ENCODE data around the gene THBS4.
A peak's percentile ranks its signal among the peaks of the same experiment; 100 is the strongest.

The THBS4 gene

DNA sequence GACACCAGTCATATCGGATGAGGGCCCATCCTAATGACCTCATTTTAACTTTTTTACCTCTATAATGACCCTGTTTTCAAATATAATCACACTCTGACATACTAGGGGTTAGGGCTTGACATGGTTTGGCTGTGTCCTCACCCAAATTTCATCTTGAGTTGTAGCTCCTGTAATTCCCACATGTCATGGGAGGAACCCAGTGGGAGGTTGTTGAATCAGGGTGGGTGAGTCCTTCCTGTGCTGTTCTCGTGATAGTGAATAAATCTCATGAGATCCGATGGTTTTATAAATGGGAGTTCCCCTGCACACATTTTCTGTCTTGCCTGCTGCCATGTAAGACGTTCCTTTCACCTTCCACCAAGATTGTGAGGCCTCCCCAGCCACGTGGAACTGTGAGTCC lies 71.8 kb downstream of the THBS4 start:
- ChIA-PET CTCF (interaction anchor here (0.7 kb wide), 1 partner anchor 578 kb away, joined by 4 read pairs; no protein-coding TSS in a partner anchor), POLR2A (no interaction called here)
- no peak overlapping the region for H3K27ac ChIP-seq (ENCODE audit: extremely low read depth, low read depth, low read length)
- TF ChIP-seq ZNF561 (tag by site-specific recombination; IDR thresholded peaks at IDR 0.05; ENCODE audit: borderline replicate concordance): no peak
- no peak for TF ChIP-seq ZNF660 (tag by site-specific recombination; IDR thresholded peaks at IDR 0.05)
- TF ChIP-seq ZNF596 (tag by site-specific recombination; IDR thresholded peaks at IDR 0.05): no peak
- TF ChIP-seq, protein P1, sequence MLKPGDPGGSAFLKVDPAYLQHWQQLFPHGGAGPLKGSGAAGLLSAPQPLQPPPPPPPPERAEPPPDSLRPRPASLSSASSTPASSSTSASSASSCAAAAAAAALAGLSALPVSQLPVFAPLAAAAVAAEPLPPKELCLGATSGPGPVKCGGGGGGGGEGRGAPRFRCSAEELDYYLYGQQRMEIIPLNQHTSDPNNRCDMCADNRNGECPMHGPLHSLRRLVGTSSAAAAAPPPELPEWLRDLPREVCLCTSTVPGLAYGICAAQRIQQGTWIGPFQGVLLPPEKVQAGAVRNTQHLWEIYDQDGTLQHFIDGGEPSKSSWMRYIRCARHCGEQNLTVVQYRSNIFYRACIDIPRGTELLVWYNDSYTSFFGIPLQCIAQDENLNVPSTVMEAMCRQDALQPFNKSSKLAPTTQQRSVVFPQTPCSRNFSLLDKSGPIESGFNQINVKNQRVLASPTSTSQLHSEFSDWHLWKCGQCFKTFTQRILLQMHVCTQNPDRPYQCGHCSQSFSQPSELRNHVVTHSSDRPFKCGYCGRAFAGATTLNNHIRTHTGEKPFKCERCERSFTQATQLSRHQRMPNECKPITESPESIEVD (tag by site-specific recombination; IDR thresholded peaks at IDR 0.05): no peak
- TF ChIP-seq, protein P2, sequence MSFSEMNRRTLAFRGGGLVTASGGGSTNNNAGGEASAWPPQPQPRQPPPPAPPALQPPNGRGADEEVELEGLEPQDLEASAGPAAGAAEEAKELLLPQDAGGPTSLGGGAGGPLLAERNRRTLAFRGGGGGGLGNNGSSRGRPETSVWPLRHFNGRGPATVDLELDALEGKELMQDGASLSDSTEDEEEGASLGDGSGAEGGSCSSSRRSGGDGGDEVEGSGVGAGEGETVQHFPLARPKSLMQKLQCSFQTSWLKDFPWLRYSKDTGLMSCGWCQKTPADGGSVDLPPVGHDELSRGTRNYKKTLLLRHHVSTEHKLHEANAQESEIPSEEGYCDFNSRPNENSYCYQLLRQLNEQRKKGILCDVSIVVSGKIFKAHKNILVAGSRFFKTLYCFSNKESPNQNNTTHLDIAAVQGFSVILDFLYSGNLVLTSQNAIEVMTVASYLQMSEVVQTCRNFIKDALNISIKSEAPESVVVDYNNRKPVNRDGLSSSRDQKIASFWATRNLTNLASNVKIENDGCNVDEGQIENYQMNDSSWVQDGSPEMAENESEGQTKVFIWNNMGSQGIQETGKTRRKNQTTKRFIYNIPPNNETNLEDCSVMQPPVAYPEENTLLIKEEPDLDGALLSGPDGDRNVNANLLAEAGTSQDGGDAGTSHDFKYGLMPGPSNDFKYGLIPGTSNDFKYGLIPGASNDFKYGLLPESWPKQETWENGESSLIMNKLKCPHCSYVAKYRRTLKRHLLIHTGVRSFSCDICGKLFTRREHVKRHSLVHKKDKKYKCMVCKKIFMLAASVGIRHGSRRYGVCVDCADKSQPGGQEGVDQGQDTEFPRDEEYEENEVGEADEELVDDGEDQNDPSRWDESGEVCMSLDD (tag by site-specific recombination; IDR thresholded peaks at IDR 0.05): no peak
- TF ChIP-seq KLF7 (tag by site-specific recombination; IDR thresholded peaks at IDR 0.05; ENCODE audit: borderline replicate concordance): no peak
- no peak for TF ChIP-seq SP3 (tag by site-specific recombination; IDR thresholded peaks at IDR 0.05)
- TF ChIP-seq MYNN (tag by site-specific recombination; IDR thresholded peaks at IDR 0.05; ENCODE audit: borderline replicate concordance): no peak
- no peak for TF ChIP-seq ZBTB48 (tag by site-specific recombination; IDR thresholded peaks at IDR 0.05)
- TF ChIP-seq, protein P3, sequence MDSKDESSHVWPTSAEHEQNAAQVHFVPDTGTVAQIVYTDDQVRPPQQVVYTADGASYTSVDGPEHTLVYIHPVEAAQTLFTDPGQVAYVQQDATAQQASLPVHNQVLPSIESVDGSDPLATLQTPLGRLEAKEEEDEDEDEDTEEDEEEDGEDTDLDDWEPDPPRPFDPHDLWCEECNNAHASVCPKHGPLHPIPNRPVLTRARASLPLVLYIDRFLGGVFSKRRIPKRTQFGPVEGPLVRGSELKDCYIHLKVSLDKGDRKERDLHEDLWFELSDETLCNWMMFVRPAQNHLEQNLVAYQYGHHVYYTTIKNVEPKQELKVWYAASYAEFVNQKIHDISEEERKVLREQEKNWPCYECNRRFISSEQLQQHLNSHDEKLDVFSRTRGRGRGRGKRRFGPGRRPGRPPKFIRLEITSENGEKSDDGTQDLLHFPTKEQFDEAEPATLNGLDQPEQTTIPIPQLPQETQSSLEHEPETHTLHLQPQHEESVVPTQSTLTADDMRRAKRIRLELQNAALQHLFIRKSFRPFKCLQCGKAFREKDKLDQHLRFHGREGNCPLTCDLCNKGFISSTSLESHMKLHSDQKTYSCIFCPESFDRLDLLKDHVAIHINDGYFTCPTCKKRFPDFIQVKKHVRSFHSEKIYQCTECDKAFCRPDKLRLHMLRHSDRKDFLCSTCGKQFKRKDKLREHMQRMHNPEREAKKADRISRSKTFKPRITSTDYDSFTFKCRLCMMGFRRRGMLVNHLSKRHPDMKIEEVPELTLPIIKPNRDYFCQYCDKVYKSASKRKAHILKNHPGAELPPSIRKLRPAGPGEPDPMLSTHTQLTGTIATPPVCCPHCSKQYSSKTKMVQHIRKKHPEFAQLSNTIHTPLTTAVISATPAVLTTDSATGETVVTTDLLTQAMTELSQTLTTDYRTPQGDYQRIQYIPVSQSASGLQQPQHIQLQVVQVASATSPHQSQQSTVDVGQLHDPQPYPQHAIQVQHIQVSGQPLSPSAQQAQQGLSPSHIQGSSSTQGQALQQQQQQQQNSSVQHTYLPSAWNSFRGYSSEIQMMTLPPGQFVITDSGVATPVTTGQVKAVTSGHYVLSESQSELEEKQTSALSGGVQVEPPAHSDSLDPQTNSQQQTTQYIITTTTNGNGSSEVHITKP (tag by site-specific recombination; IDR thresholded peaks at IDR 0.05): no peak
- TF ChIP-seq ZNF416 (tag by site-specific recombination; IDR thresholded peaks at IDR 0.05): no peak
- TF ChIP-seq ZNF169 (tag by site-specific recombination; IDR thresholded peaks at IDR 0.05): no peak
- TF ChIP-seq, protein P4, sequence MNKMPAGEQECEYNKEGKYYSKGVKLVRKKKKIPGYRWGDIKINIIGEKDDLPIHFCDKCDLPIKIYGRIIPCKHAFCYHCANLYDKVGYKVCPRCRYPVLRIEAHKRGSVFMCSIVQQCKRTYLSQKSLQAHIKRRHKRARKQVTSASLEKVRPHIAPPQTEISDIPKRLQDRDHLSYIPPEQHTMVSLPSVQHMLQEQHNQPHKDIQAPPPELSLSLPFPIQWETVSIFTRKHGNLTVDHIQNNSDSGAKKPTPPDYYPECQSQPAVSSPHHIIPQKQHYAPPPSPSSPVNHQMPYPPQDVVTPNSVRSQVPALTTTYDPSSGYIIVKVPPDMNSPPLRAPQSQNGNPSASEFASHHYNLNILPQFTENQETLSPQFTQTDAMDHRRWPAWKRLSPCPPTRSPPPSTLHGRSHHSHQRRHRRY (tag by site-specific recombination; IDR thresholded peaks at IDR 0.05): no peak
- H3K4me3 ChIP-seq (ENCODE audit: low read depth, low read length): no peak overlapping the region
- H3K9me3 ChIP-seq (ENCODE audit: control insufficient read depth, insufficient read depth, low read depth, low read length): no peaks in the 10 kb centered on the region
- no peaks in the 10 kb centered on the region for H3K4me1 ChIP-seq (ENCODE audit: control insufficient read depth, insufficient read depth, low read length)
- H3K36me3 ChIP-seq (ENCODE audit: control insufficient read depth in 2 of 2, insufficient read depth in 1 of 2, low read length in 2 of 2): no peaks in the 10 kb centered on the region

DNA sequence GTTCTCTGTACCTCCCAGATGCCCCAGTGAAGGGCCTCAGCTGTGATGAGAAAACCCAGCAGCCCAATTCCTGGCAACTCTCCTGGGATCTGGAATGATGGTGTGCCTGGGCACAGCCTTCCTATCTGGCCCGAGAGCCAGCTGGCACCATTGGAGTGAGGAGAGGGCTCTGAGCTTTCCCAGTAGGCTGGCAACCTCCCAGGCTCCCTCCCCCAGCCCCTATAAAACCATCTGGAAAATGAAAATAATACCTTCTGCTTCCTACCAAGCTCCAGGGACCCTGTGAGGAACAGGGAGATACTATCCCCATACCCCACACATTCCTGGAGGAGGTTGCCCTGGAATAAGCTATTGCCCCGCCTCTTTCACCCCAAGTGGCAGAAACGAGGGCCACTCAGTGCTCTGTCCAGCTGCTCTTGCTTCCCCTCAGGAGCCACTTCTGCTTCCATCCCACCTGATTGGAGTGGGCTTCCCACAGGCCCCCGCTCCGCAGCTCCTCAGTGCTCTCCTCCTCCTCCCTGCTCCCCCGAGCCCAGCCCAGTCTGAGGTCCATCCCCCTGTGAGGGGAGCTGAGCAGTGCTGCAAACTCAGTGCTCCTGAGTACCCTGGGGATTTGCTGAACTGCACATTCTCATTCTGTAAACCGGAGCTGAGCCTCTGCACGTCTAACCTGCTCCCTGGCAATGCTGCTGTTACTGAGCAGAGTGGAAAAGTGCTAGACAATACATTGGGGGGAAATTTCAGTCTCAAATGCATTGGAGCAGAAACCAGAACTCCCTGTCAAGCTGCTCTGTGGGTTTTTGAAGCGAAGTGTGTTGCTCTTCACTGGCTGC lies 74.7 kb downstream of the THBS4 start:
- no peaks in the 10 kb centered on the region for H3K36me3 ChIP-seq (ENCODE audit: control insufficient read depth in 2 of 2, insufficient read depth in 1 of 2, low read length in 2 of 2)
- no peaks in the 10 kb centered on the region for H3K9me3 ChIP-seq (ENCODE audit: control insufficient read depth, insufficient read depth, low read depth, low read length)
- H3K27ac ChIP-seq (ENCODE audit: extremely low read depth, low read depth, low read length): no peak overlapping the region
- H3K4me1 ChIP-seq (ENCODE audit: control insufficient read depth, insufficient read depth, low read length): no peaks in the 10 kb centered on the region
- TF ChIP-seq ZIC2 (tag by site-specific recombination; IDR thresholded peaks at IDR 0.05) (peak; percentile 20; the same call in 1 of the 2 replicates), ZFHX2 (tag by site-specific recombination; conservative IDR thresholded peaks at IDR 0.05) (0 out of 2 replicates have a peak, but pooled peaks have one; percentile 32)
- TF ChIP-seq, protein P5, sequence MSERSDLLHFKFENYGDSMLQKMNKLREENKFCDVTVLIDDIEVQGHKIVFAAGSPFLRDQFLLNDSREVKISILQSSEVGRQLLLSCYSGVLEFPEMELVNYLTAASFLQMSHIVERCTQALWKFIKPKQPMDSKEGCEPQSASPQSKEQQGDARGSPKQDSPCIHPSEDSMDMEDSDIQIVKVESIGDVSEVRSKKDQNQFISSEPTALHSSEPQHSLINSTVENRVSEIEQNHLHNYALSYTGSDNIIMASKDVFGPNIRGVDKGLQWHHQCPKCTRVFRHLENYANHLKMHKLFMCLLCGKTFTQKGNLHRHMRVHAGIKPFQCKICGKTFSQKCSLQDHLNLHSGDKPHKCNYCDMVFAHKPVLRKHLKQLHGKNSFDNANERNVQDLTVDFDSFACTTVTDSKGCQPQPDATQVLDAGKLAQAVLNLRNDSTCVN (tag by site-specific recombination; optimal IDR thresholded peaks at IDR 0.05): no peak
- CTCF ChIA-PET: interaction anchor here (0.7 to 1.2 kb wide), 3 partner anchors 18 to 165 kb away, joined by 3 to 4 read pairs (median 3); no protein-coding TSS in a partner anchor
- no peak overlapping the region for H3K4me3 ChIP-seq (ENCODE audit: low read depth, low read length)
- POLR2A ChIA-PET: interaction anchor here (0.9 kb wide), 1 partner anchor 146 kb away, joined by 4 read pairs; the partner anchor contains the start of gene SERINC5

Measured in HEK293 (cell line).